BJ (cell line): Measurements from ENCODE around the gene PZP. TPM values are rescaled to one million over a fixed set of nuclear protein-coding genes. Genes with fewer than 3 reads are reported as not detected.
"Not testable (repeated sequence)": the region's sequence is repeated elsewhere in the genome, so short reads cannot be mapped to it uniquely, and the experiment has no call there.

Experiments used
- CTCF ChIA-PET: fragments of 350-600 bp; formaldehyde crosslinking; extraction: SDS; loops from one replicate; lab custom pipeline; 2021; ENCODE audit warnings: antibody characterized with exemption, inconsistent platforms; lab: Yijun Ruan, JAX
- POLR2A ChIA-PET: fragments of 300-600 bp; sonication (Branson Sonifier 250); formaldehyde crosslinking; extraction: SDS; loops from one replicate; lab custom pipeline; 2021; ENCODE audit warnings: antibody characterized with exemption; lab: Charles Lee
- DNase-seq: peaks from one replicate; pipeline ENCODE4 v3.0.0-alpha.2; 2011; ENCODE audit warnings: low read depth
- H3K27me3 ChIP-seq: 2 replicates; pipeline ENCODE4 v1.6.0; 2011; ENCODE audit warnings: low read length; ENCODE audit not compliant: control insufficient read depth, insufficient read depth
- H3K36me3 ChIP-seq: 2 replicates; pipeline ENCODE4 v1.5.1; 2011; ENCODE audit warnings: low read length; ENCODE audit not compliant: control insufficient read depth, insufficient read depth
- H3K4me3 ChIP-seq: 2 replicates; pipeline ENCODE4 v1.5.1; 2011; ENCODE audit warnings: low read depth, mild to moderate bottlenecking, control low read depth, low read length
- CTCF ChIP-seq: IDR thresholded peaks from 2 replicates; pipeline ENCODE4 v1.5.1; 2011; ENCODE audit warnings: low read depth, mild to moderate bottlenecking, control low read depth, inconsistent platforms, low read length, moderate library complexity; ENCODE audit not compliant: insufficient read depth
- polyA plus RNA-seq: library from polyadenylated mRNA; depleted of rRNA; stranded (reverse); fragments of >200 nt; gene quantifications from 2 replicates; pipeline ENCODE4 v1.2.3, GENCODE V29; 2011

The PZP gene
- polyA plus RNA-seq, 1 experiment, result not detected

GRCh38 chr12:9240776-9241175 lies 32.6 kb upstream of the PZP start:
- no peaks in the 10 kb centered on the region for H3K36me3 ChIP-seq
- CTCF ChIA-PET, result no interaction called here
- no peak overlapping the region for H3K4me3 ChIP-seq
- DNase-seq, result no peak
- H3K27me3 ChIP-seq, result peaks cover 4% of the 10 kb centered on the region; the same call in 1 of the 2 replicates
- no peak for TF ChIP-seq CTCF
- POLR2A ChIA-PET, result no interaction called here

- H3K27me3 ChIP-seq, H3K36me3 ChIP-seq, POLR2A ChIA-PET, DNase-seq, CTCF ChIA-PET: not testable (repeated sequence)
- H3K4me3 ChIP-seq, result peak overlapping the region; percentile 14
Observed at GRCh38 chr12:9240004-9240635, 31.9 kb upstream of the PZP start.

GRCh38 chr12:9237286-9237685 lies 29.1 kb upstream of the PZP start:
- ChIA-PET POLR2A (no interaction called here), CTCF (no interaction called here)
- no peak for TF ChIP-seq CTCF
- no peak for DNase-seq
- Histone ChIP-seq H3K4me3 (no peak overlapping the region), H3K27me3 (peaks cover 4% of the 10 kb centered on the region; the same call in 1 of the 2 replicates), H3K36me3 (no peaks in the 10 kb centered on the region)

- Histone ChIP-seq H3K27me3 (no peaks in the 10 kb centered on the region), H3K36me3 (no peaks in the 10 kb centered on the region), H3K4me3 (no peak overlapping the region)
- DNase-seq, result no peak
- CTCF ChIA-PET, result no interaction called here
- POLR2A ChIA-PET, result no interaction called here
- no peak for TF ChIP-seq CTCF
Observed at GRCh38 chr12:9235519-9235918, 27.3 kb upstream of the PZP start.

GRCh38 chr12:9227950-9228349 lies 19.8 kb upstream of the PZP start:
- no peak for DNase-seq
- no peak for TF ChIP-seq CTCF
- ChIA-PET POLR2A (no interaction called here), CTCF (interaction anchor here (0.7 kb wide), 1 partner anchor 175 kb away, joined by 3 read pairs; no protein-coding TSS in a partner anchor)
- Histone ChIP-seq H3K27me3 (no peaks in the 10 kb centered on the region), H3K4me3 (no peak overlapping the region), H3K36me3 (no peaks in the 10 kb centered on the region)

GRCh38 chr12:9223830-9224229 lies 15.6 kb upstream of the PZP start:
- POLR2A ChIA-PET, result no interaction called here
- no peak for DNase-seq
- no peak for TF ChIP-seq CTCF
- H3K36me3 ChIP-seq, result no peaks in the 10 kb centered on the region
- H3K4me3 ChIP-seq, result no peak overlapping the region
- H3K27me3 ChIP-seq, result no peaks in the 10 kb centered on the region
- CTCF ChIA-PET, result no interaction called here
